RWPE1 (cell line): Measurements from ENCODE around the gene NFIA.

Experiments used
- CTCF ChIA-PET: fragments of 350-600 bp; sonication (Branson Sonifier 250); formaldehyde crosslinking; extraction: SDS; loops from one replicate; lab custom pipeline; 2021; lab: Yijun Ruan, JAX
- POLR2A ChIA-PET: fragments of 400-600 bp; formaldehyde crosslinking; extraction: SDS; loops from one replicate; lab custom pipeline; 2020; ENCODE audit warnings: antibody characterized with exemption; ENCODE audit not compliant: low non-redundant PET; lab: Yijun Ruan, JAX
- DNase-seq: peaks from one replicate; pipeline ENCODE4 v3.0.0; 2012; ENCODE audit warnings: low spot score
- H3K27ac ChIP-seq: fragments of 450-650 bp; 2 replicates; pipeline ENCODE4 v1.5.1; 2017
- TF ChIP-seq, protein P1 (sequence below): fragments of 450-650 bp; conservative IDR thresholded peaks from 2 replicates; pipeline ENCODE4 v1.5.1; 2017; ENCODE audit warnings: low read depth, mild to moderate bottlenecking

Gene NFIA

DNA sequence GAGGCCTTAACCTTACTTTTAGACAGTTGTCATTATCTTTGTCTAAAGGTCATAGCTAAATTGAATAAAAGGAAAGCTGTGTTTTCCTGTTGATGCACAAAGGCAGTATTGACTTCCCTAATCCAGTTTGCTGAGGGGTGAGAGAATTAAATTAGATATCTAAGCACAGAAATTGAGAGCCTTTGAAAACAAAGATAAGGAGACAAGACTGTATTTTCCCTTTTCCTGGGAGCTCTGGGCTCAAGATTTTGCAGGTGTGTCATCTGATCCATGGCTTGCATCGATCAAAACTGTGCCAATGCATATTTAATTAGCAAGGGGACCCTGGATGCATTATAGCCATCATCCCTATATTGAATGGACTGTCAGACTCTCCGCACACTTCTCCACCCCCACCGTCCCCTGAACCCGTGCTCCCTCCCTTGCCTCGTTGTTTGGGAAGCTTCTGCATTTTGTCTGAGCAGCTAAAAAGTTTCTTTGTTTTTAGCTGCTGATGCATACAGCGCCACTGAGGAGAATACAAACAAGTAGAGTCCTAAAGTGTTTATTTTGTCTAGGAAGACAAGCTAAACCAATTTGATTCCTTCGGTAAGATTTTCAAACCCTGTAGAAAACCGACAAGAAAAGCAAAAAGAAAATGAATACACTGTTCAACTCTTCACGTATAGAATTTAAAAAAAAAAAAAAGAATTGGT, 186.3 kb downstream of the NFIA start:
- DNase-seq, result no peak
- no peak overlapping the region for H3K27ac ChIP-seq
- ChIA-PET POLR2A (no interaction called here), CTCF (interaction anchor here (0.6 kb wide), 2 partner anchors 47 to 298 kb away, joined by 4 read pairs; no protein-coding TSS in a partner anchor)
- TF ChIP-seq, protein P1, sequence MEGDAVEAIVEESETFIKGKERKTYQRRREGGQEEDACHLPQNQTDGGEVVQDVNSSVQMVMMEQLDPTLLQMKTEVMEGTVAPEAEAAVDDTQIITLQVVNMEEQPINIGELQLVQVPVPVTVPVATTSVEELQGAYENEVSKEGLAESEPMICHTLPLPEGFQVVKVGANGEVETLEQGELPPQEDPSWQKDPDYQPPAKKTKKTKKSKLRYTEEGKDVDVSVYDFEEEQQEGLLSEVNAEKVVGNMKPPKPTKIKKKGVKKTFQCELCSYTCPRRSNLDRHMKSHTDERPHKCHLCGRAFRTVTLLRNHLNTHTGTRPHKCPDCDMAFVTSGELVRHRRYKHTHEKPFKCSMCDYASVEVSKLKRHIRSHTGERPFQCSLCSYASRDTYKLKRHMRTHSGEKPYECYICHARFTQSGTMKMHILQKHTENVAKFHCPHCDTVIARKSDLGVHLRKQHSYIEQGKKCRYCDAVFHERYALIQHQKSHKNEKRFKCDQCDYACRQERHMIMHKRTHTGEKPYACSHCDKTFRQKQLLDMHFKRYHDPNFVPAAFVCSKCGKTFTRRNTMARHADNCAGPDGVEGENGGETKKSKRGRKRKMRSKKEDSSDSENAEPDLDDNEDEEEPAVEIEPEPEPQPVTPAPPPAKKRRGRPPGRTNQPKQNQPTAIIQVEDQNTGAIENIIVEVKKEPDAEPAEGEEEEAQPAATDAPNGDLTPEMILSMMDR, result no peak

DNA sequence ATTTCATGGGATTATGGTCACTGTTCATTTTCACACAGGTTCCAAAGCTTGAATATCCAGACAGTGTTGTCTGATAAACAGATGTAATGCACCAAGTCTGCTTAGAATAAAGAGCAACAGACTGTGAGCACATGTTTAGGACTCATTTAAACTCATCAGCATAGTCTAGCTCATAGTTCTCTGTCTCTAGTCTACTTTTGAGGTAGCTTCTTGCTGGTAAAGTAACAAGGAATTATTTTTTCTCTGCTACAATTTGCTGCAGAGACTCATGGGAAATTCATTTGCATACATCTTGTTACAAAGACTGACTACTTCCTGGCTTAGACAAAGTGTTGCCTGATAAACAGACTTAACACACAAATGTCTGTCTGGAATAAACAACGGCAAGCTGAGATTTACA, 187.2 kb downstream of the NFIA start:
- ChIA-PET CTCF (interaction anchor here (0.6 kb wide), 5 partner anchors 8 to 1293 kb away, joined by 4 to 7 read pairs (median 4); no protein-coding TSS in a partner anchor), POLR2A (no interaction called here)
- DNase-seq, result no peak
- H3K27ac ChIP-seq, result no peak overlapping the region
- TF ChIP-seq, protein P1, result no peak

DNA sequence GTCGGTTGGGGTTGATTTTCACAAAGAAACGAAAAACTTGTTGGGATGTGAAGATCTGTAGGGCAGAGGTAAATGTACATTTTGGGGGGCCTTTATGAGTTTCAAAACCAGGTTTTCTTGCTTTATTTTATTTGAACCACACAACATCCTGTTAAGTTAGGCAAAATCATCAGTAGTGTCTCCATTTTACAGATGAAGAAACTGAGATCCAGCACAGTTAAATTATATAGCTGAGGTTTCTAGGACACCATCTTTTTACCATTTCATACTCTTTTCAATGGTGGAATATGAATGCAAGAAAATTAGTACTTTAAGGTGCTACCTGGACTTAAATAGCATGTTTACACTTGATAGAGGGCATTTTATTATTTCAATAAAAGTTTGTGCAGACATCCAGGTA, 187.7 kb downstream of the NFIA start:
- ChIA-PET CTCF (interaction anchor here (0.6 kb wide), 1 partner anchor 1294 kb away, joined by 4 read pairs; no protein-coding TSS in a partner anchor), POLR2A (no interaction called here)
- no peak overlapping the region for H3K27ac ChIP-seq
- no peak for DNase-seq
- TF ChIP-seq, protein P1, result no peak

DNA sequence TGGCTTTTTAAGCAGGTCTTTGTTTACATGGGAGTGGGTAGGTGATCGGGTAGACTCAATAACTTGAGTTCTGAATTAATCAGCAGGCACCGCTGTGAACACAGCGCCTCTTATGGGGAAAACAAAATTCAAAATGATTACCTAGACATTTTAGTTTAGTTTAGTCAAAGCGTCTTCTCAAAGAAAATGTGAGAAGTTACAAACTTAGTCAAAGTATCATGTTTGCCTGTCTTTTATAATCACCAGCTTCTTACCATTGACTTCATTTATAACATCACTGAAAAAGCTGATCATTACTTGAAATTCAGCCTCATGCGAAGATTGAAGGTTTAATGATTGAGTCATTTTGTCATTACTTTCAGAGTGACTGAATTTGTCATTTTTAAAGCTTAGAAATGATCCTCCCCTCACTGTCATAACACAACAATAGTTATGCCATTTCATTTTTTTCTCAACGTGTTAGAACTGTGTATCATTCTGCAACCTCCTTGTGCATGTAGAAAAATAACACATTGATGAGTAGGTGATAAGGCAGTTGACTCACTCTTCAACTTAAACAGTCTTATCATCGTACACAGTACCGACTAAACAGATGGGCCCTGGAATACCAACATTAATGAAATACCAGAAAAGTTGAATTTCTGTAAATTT, 188.5 kb downstream of the NFIA start:
- no peak for DNase-seq
- H3K27ac ChIP-seq, result no peak overlapping the region
- TF ChIP-seq, protein P1, result no peak
- POLR2A ChIA-PET, result no interaction called here
- CTCF ChIA-PET, result interaction anchor here (0.7 to 1.3 kb wide), 2 partner anchors 10 to 15 kb away, joined by 3 to 4 read pairs; no protein-coding TSS in a partner anchor

DNA sequence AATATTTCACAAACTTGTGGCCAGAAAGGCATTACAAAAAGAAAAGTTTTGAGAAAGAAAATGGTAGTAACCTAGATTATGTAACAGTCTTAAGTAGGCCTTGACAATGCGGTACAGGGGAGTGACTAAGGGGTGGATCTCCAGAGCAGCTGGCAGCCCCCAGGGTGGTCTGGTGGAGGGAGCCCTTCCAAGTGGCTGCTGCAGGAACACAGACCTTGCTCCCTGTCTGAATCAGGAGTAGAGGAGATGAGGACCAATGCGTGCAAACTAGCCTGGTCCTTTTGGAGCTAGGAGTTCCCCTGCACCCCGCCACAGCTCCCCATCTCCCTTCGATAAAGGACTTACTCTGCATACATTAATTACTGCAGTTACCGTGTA, 189.0 kb downstream of the NFIA start:
- TF ChIP-seq, protein P1, result no peak
- ChIA-PET POLR2A (no interaction called here), CTCF (interaction anchor here (1.3 kb wide), 1 partner anchor 15 kb away, joined by 4 read pairs; no protein-coding TSS in a partner anchor)
- DNase-seq, result no peak
- H3K27ac ChIP-seq, result no peak overlapping the region

DNA sequence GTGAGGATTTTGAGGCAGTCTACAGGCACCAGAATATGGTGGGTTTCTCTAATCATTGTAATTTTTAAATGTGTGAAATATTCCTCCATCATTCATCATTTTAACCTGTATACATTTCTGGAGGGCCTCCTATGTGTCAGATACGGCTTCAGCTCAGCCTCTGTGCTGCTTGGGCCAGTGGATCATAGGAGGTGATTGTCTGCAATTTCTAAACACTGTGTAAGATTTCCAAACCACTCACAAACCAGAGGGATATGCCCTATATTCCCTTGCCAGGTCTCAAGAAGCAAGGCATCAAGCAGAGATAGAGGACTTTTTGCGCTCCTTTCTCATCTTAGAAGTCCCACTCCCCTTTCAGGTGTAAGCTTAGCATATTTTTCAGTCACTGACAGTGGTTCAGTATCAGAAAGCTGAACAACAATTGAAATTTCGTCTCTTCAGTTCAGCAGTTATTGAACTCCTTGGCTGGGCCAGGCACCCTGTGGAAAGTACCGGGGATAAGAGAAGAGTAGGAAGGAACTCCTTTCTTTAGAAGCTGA, 190.9 kb downstream of the NFIA start:
- TF ChIP-seq, protein P1, result no peak
- CTCF ChIA-PET, result no interaction called here

More for the DNA sequence above, 190.9 kb downstream of the NFIA start:
- no peak for DNase-seq
- POLR2A ChIA-PET, result no interaction called here
- H3K27ac ChIP-seq, result no peak overlapping the region
